Breast epithelium (tissue), 3 donors: ENCODE measurements around the gene ENOX1.

Source experiments
- POLR2A ChIP-seq: fragments of 450-650 bp; IDR thresholded peaks from one replicate; pipeline ENCODE4 v1.6.1; 2016; ENCODE audit warnings: antibody characterized with exemption, mild to moderate bottlenecking, moderate library complexity
- POLR2AphosphoS5 ChIP-seq, 3 donors: sonication (generic); formaldehyde crosslinking; IDR thresholded peaks; one replicate each; pipeline ENCODE4 v1.6.1; 2017; ENCODE audit warnings: antibody characterized with exemption in 3 of 3
- TF ChIP-seq, protein P1 (sequence below), 3 donors: fragments of 450-650 bp; IDR thresholded peaks; one replicate each; pipeline ENCODE4 v1.5.1; 2016 to 2017; ENCODE audit warnings: antibody characterized with exemption in 3 of 3, mild to moderate bottlenecking in 3 of 3, moderate library complexity in 3 of 3

DNA sequence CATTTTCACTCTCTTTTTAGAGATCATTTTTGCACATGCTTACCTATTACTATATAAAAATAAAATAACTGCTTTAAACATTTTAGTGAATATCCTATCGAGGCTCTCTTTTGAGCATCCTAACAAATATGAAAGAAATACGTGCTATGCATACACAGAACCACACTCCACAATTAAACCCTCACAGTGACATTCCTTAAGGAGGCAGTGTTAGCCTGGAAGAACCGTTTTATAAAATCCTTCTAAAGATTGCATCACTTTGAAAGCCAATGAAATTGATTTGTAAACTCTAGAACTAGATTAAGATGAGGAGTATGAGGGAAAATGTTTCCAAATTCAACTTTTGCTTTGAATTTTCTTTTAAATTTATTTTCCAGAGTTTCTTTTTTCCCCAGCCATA is 11.1 kb upstream of the ENOX1 start:
- TF ChIP-seq, protein P1, sequence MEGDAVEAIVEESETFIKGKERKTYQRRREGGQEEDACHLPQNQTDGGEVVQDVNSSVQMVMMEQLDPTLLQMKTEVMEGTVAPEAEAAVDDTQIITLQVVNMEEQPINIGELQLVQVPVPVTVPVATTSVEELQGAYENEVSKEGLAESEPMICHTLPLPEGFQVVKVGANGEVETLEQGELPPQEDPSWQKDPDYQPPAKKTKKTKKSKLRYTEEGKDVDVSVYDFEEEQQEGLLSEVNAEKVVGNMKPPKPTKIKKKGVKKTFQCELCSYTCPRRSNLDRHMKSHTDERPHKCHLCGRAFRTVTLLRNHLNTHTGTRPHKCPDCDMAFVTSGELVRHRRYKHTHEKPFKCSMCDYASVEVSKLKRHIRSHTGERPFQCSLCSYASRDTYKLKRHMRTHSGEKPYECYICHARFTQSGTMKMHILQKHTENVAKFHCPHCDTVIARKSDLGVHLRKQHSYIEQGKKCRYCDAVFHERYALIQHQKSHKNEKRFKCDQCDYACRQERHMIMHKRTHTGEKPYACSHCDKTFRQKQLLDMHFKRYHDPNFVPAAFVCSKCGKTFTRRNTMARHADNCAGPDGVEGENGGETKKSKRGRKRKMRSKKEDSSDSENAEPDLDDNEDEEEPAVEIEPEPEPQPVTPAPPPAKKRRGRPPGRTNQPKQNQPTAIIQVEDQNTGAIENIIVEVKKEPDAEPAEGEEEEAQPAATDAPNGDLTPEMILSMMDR (IDR thresholded peaks at IDR 0.05): no peak
- TF ChIP-seq POLR2AphosphoS5 (IDR thresholded peaks at IDR 0.05) (no peak), POLR2A (no peak)
